Stimulated activated CD8-positive, alpha-beta memory T cell treated with anti-CD3 and anti-CD28 coated beads, Interleukin-7, amount 100 ng/mL, for 1 hour (primary cell): ENCODE measurements around the gene FOXP2.
"Not testable (repeated sequence)": the region's sequence is repeated elsewhere in the genome, so short reads cannot be mapped to it uniquely, and the experiment has no call there.

ENCODE experiments used
- DNase-seq, 2 donors: peaks; one replicate each; pipeline ENCODE4 v3.0.0-alpha.2; 2020; ENCODE audit warnings: low read depth in 2 of 2

FOXP2 gene

GRCh38 chr7:114590298-114590697 lies 175.7 kb downstream of the FOXP2 start:
- DNase-seq, result no peak

- DNase-seq, result no peak
Observed at GRCh38 chr7:114598946-114599345, 184.3 kb downstream of the FOXP2 start.

- no peak for DNase-seq
Observed at GRCh38 chr7:114606100-114606499, 191.5 kb downstream of the FOXP2 start.

GRCh38 chr7:114608822-114609221 lies 194.2 kb downstream of the FOXP2 start:
- not testable (repeated sequence) for DNase-seq

GRCh38 chr7:114620208-114620607 lies 205.6 kb downstream of the FOXP2 start:
- no peak for DNase-seq

- DNase-seq, result no peak
Observed at GRCh38 chr7:114622221-114622620, 207.6 kb downstream of the FOXP2 start.

- no peak for DNase-seq
Observed at GRCh38 chr7:114623146-114623545, 208.5 kb downstream of the FOXP2 start.

- DNase-seq, result no peak
Observed at GRCh38 chr7:114627231-114627630, 212.6 kb downstream of the FOXP2 start.

- DNase-seq, result no peak
Observed at GRCh38 chr7:114628362-114628761, 213.7 kb downstream of the FOXP2 start.

- DNase-seq, result no peak
Observed at GRCh38 chr7:114629762-114630161, 215.1 kb downstream of the FOXP2 start.

- no peak for DNase-seq
Observed at GRCh38 chr7:114630201-114630990, 215.8 kb downstream of the FOXP2 start.

GRCh38 chr7:114631249-114631822 lies 216.7 kb downstream of the FOXP2 start:
- DNase-seq, result no peak

GRCh38 chr7:114639451-114639850 lies 224.8 kb downstream of the FOXP2 start:
- DNase-seq, result no peak

GRCh38 chr7:114644455-114644854 lies 229.8 kb downstream of the FOXP2 start:
- DNase-seq, result no peak

- no peak for DNase-seq
Observed at GRCh38 chr7:114645451-114645850, 230.8 kb downstream of the FOXP2 start.

GRCh38 chr7:114647518-114647917 lies 232.9 kb downstream of the FOXP2 start:
- DNase-seq, result no peak

GRCh38 chr7:114648117-114648516 lies 233.5 kb downstream of the FOXP2 start:
- DNase-seq, result no peak

- no peak for DNase-seq
Observed at GRCh38 chr7:114648680-114649079, 234.1 kb downstream of the FOXP2 start.

- DNase-seq, result no peak
Observed at GRCh38 chr7:114649689-114650088, 235.1 kb downstream of the FOXP2 start.

- no peak for DNase-seq
Observed at GRCh38 chr7:114650491-114650890, 235.9 kb downstream of the FOXP2 start.

GRCh38 chr7:114652041-114652440 lies 237.4 kb downstream of the FOXP2 start:
- DNase-seq, result no peak

- DNase-seq, result no peak
Observed at GRCh38 chr7:114653364-114654088, 238.9 kb downstream of the FOXP2 start.

GRCh38 chr7:114656466-114656865 lies 241.9 kb downstream of the FOXP2 start:
- DNase-seq, result no peak
